ENCODE results near the gene DAAM1.

GRCh38 chr14:59249029-59249428 is 60.6 kb downstream of the DAAM1 start:
- TF ChIP-seq CTCF (IDR thresholded peaks at IDR 0.05; ENCODE audit: low read depth, low read length) (no peak), EZH2phosphoT487 (IDR thresholded peaks at IDR 0.05; ENCODE audit: low read depth) (no peak)
